ENCODE data around the gene SRSF5.

The SRSF5 gene

GRCh38 chr14:69771136-69771535, 4.2 kb downstream of the SRSF5 start:
- DNase-seq = no peak

GRCh38 chr14:69772082-69773017, 5.4 kb downstream of the SRSF5 start:
- no peak for DNase-seq

GRCh38 chr14:69773571-69774276, 6.8 kb downstream of the SRSF5 start:
- no peak for DNase-seq

- no peak for DNase-seq
Measured at GRCh38 chr14:69775012-69775411, 8.1 kb downstream of the SRSF5 start.

DNA sequence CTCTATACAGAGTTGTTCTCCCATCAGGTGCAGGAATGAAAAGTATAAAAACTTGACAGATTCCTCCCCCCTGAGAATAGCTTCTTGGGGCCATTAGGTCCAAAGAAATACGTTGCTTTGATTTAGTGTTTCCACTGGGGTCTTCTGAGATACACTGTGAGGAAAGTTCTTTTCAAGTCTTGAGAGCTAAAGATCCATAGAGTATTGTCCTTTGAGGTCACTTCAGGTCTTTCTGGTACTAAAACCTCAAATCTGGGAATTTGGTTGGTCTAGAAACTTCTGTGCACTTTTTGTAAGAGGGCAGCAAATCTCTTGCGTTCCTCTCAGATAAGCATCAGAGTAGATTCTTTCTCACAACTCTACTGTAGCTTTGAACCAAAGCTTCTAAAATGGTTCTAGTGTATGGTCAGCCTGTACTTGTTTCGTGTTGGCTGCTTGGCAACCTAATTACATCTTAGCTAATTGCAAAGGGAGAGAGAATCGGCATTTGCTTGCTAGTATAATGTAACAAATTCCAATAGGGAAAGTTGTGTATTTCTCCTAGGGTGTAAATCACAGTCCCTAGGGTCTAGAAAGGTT, 10.0 kb downstream of the SRSF5 start:
- DNase-seq = no peak

GRCh38 chr14:69779088-69779487, 12.1 kb downstream of the SRSF5 start:
- no peak for DNase-seq

DNA sequence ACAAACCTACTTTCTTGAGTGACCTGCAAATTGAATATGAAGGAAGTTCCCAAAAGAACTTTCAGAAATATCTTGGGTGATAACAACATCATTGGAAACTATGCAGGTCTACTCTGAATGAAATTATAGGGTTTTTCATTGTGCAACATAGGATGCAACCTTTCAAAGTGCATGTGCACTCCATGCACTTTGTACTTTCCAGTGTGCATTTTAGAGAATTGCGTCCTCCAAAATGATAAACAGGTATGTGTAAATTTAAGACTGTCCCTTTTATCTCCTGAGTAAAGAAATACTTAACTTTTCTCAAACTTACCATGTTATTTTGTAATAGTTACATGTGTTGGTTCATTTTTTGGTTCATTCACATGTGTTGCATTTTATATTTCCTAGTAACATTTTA, 13.2 kb downstream of the SRSF5 start:
- no peak for DNase-seq

DNA sequence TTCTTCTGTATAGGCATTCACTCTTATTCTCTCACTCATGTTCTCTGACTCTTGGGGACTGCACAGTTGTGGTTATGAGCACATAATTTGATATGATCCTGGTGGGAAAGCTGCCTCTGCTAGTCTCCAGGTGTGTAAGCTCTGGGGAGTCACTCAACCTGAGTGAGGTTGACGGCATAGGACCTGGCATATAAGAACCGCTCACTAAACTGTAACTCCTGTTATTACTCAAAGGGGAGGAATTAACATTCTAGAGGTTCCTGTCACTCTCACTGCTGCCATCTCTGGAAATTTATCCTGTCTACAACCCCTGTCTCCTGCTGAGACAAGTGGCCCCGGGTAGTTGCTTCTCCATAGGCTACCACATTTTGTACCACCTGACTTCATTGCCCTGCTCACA, 14.0 kb downstream of the SRSF5 start:
- DNase-seq = no peak

- no peak for DNase-seq
Measured at GRCh38 chr14:69784942-69785341, 18.0 kb downstream of the SRSF5 start.

GRCh38 chr14:69786603-69787002, 19.7 kb downstream of the SRSF5 start:
- DNase-seq = no peak

DNA sequence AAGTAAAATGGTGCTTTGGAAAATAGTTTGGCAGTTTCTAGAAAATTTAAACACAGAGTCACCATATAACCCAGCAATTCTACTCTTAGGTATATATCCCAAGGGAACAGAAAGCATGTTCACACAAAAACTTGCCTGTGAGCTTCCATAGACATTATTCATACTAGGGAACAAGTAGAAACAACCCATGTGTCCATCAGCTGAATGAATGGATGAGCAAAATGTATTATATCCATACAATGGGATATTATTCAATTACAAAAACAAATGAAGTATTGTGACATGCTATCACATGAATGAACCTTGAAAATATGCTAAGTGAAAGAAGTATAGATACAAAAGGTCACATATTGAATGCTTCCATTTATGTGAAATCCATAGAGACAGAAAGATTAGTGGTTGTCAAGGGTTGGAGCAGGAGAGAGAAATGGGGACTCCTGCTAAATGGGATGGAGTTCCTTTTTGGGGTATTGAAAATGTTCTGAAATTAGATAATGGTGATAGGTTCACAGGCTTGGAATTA, 22.2 kb downstream of the SRSF5 start:
- no peak for DNase-seq

GRCh38 chr14:69792887-69793421, 26.0 kb downstream of the SRSF5 start:
- no peak for DNase-seq

DNA sequence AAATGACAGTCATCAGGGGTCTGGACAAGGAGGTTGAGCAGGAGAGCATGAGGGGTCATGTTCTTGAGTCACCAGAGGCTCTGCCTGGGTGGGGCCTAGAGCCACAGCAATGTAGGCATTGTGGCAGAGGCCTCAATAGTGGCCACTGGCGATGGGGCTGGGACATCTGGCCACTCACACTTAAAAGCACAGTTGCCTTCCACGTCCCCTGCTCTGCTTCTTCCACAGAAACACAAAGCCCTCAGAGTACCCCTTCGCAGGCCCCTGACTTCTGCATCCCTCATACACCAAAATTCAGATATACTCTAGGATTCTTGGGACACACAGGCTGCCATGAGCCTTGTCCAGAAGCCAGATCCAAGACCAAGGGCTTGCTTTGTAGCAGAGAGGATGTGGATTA, 27.8 kb downstream of the SRSF5 start:
- no peak for DNase-seq

GRCh38 chr14:69795691-69796090, 28.7 kb downstream of the SRSF5 start:
- DNase-seq = no peak

GRCh38 chr14:69796797-69797500, 30.0 kb downstream of the SRSF5 start, which contains the start of gene SLC10A1:
Gene SLC10A1 (minus strand): TSS chr14:69797241. CDS start chr14:69797155, 86 bp downstream.
- DNase-seq = no peak

GRCh38 chr14:69797573-69798338, 30.8 kb downstream of the SRSF5 start:
- no peak for DNase-seq

- no peak for DNase-seq
Measured at GRCh38 chr14:69798339-69798735, 31.4 kb downstream of the SRSF5 start.

GRCh38 chr14:69803753-69804152, 36.8 kb downstream of the SRSF5 start:
- DNase-seq = no peak

DNA sequence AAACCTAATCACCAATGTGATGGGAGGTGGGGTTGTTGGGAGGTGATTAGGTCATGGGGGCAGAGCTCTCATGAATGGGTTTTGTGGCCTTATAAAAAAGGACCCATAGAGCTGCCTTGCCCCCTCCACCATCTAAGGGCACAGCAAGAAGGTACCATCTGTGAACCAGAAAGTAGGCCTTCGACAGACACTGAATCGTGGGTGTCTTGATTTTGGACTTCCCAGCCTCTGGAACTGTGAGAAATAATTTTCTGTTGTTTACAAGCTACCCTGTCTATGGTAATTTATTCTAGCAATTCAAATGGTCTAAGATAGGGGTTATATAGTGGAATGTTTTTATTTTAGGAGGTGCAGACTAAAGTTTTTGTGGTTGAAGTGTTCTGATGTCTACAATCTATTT, 38.0 kb downstream of the SRSF5 start:
- DNase-seq = no peak

- DNase-seq = no peak
Measured at GRCh38 chr14:69807192-69807591, 40.2 kb downstream of the SRSF5 start.

- no peak for DNase-seq
Measured at GRCh38 chr14:69808919-69809808, 42.2 kb downstream of the SRSF5 start.

All from activated naive CD4-positive, alpha-beta T cell treated with Interleukin-2 at 50 U/mL for 16 hours (primary cell).